H1 (cell line): ENCODE results near the gene FOXF1. TPM values are rescaled to one million over a fixed set of nuclear protein-coding genes. Genes with fewer than 3 reads are reported as not detected.

ENCODE experiments used
- CBX8 ChIP-seq: fragments of 300-800, 300-1000 bp; sonication (generic); IDR thresholded peaks from 2 replicates; pipeline ENCODE4 v1.7.1; 2016; ENCODE audit warnings: low read depth, low read length, borderline replicate concordance
- CREB1 ChIP-seq: IDR thresholded peaks from 2 replicates; pipeline ENCODE4 v1.6.1; 2012; ENCODE audit warnings: inconsistent platforms
- JUN ChIP-seq: IDR thresholded peaks from 2 replicates; pipeline ENCODE4 v1.6.1; 2011; ENCODE audit warnings: low read depth, mild to moderate bottlenecking, improper control_type of control experiment, low read length
- JUND ChIP-seq: IDR thresholded peaks from 2 replicates; pipeline ENCODE4 v1.6.1; 2011; ENCODE audit warnings: mild to moderate bottlenecking, improper control_type of control experiment, low read length
- NANOG ChIP-seq: IDR thresholded peaks from 2 replicates; pipeline ENCODE4 v1.6.1; 2011; ENCODE audit warnings: low read length, low read depth, mild to moderate bottlenecking, inconsistent platforms; ENCODE audit not compliant: insufficient read depth, poor library complexity, severe bottlenecking
- RBBP5 ChIP-seq: IDR thresholded peaks from 2 replicates; pipeline ENCODE4 v1.7.1; 2012; ENCODE audit warnings: low read depth, mild to moderate bottlenecking, inconsistent platforms, low read length, moderate library complexity, borderline replicate concordance
- SAP30 ChIP-seq: fragments of 300-600 bp; sonication (generic); IDR thresholded peaks from 2 replicates; pipeline ENCODE4 v1.7.1; 2012; ENCODE audit warnings: low read length, moderate library complexity, mild to moderate bottlenecking, inconsistent platforms; ENCODE audit not compliant: insufficient read depth, insufficient replicate concordance
- SIN3A ChIP-seq, 2 experiments: IDR thresholded peaks in 1 of 2; conservative IDR thresholded peaks in 1 of 2; 2 replicates each; pipeline ENCODE4 v1.6.1; 2011 to 2012; ENCODE audit warnings: low read length in 2 of 2, improper control_type of control experiment in 1 of 2, low read depth in 1 of 2, mild to moderate bottlenecking in 1 of 2
- SIX5 ChIP-seq: IDR thresholded peaks from 2 replicates; pipeline ENCODE4 v1.6.1; 2011; ENCODE audit warnings: mild to moderate bottlenecking, low read depth, low read length
- SP1 ChIP-seq: IDR thresholded peaks from 2 replicates; pipeline ENCODE4 v1.6.1; 2011; ENCODE audit warnings: low read depth, low read length
- SP4 ChIP-seq: IDR thresholded peaks from 2 replicates; pipeline ENCODE4 v1.6.1; 2012; ENCODE audit warnings: low read length, inconsistent platforms
- SUZ12 ChIP-seq: fragments of 200-600 bp; sonication (generic); IDR thresholded peaks from 2 replicates; pipeline ENCODE4 v1.6.1; 2012; ENCODE audit warnings: mild to moderate bottlenecking, inconsistent platforms, low read length, moderate library complexity, mixed read lengths
- TAF1 ChIP-seq: IDR thresholded peaks from 2 replicates; pipeline ENCODE4 v1.6.1; 2011; ENCODE audit warnings: mild to moderate bottlenecking, low read depth, low read length
- TAF7 ChIP-seq: optimal IDR thresholded peaks from 2 replicates; pipeline ENCODE3; 2011; ENCODE audit warnings: low read depth, mild to moderate bottlenecking, inconsistent platforms, low read length, moderate library complexity, borderline replicate concordance
- TCF12 ChIP-seq: IDR thresholded peaks from 2 replicates; pipeline ENCODE4 v1.6.1; 2011; ENCODE audit warnings: low read depth, mild to moderate bottlenecking, low read length
- TEAD4 ChIP-seq: IDR thresholded peaks from 2 replicates; pipeline ENCODE4 v1.6.1; 2012; ENCODE audit warnings: low read depth, low read length, inconsistent platforms, mixed read lengths
- USF2 ChIP-seq: IDR thresholded peaks from 2 replicates; pipeline ENCODE4 v1.6.1; 2011; ENCODE audit warnings: low read length, improper control_type of control experiment
- YY1 ChIP-seq: IDR thresholded peaks from 2 replicates; pipeline ENCODE4 v1.6.1; 2011; ENCODE audit warnings: low read depth, mild to moderate bottlenecking, low read length
- ZNF274 ChIP-seq: IDR thresholded peaks from 2 replicates; pipeline ENCODE4 v1.7.0; 2012; ENCODE audit warnings: low read length, borderline replicate concordance; ENCODE audit errors: extremely low read depth
- polyA plus RNA-seq, 7 experiments: library from polyadenylated mRNA; depleted of rRNA in 3 of 7; stranded (reverse) in 5 of 7; unstranded in 2 of 7; fragments of >200 nt in 5 of 7; fragments of 200-250 nt in 2 of 7; gene quantifications; 1 replicate in 5 of 7; 2 replicates in 1 of 7; 4 replicates in 1 of 7; pipeline versions ENCODE4 v1.2.1 to v1.2.3, GENCODE V29; 2011 to 2013; ENCODE audit warnings: missing spikeins in 2 of 7, mixed read lengths in 2 of 7
- total RNA-seq: library from RNA; stranded (reverse); fragmentation: NEBNext Ultra II Directional; extraction: Animal tissue kit (Norgen Biotek cat#: 25700); gene quantifications from 2 replicates; pipeline ENCODE4 v1.2.1, GENCODE V29; 2021
- TF ChIP-seq, protein P1 (sequence below): IDR thresholded peaks from 2 replicates; pipeline ENCODE4 v1.6.1; 2012; ENCODE audit warnings: inconsistent platforms
- TF ChIP-seq, protein P2 (sequence below), 3 experiments: IDR thresholded peaks; 1 replicate in 2 of 3; 2 replicates in 1 of 3; pipeline versions ENCODE4 v1.5.1 to v1.6.1; 2011; ENCODE audit warnings: low read length in 3 of 3, mild to moderate bottlenecking in 3 of 3, inconsistent platforms in 2 of 3, low read depth in 1 of 3, moderate library complexity in 1 of 3; ENCODE audit not compliant: insufficient read depth in 1 of 3; ENCODE audit errors: control extremely low read depth in 1 of 3

The FOXF1 gene
- total and polyA plus RNA-seq, 2 of the 8 experiments (the other 6 are each of a cell fraction or from before 2014, with no cell fraction given) = 0.02 TPM; not detected in 1

GRCh38 chr16:86554917-86555703, 44.8 kb downstream of the FOXF1 start, which contains the start of gene MTHFSD (continued):
- TF ChIP-seq JUN (peak; percentile 47; the same call in 1 of the 2 replicates), SUZ12 (no peak), NANOG (no peak), SIX5 (no peak), SP1 (no peak), TAF1 (peak; percentile 84), JUND (peak; percentile 91), TCF12 (no peak), TEAD4 (no peak), RBBP5 (no peak), SP4 (no peak), YY1 (no peak), SIN3A (conservative IDR thresholded peaks at IDR 0.05 in 1 of 2, IDR thresholded peaks at IDR 0.05 in 1 of 2; ENCODE audit: low read depth in 1 of 2, low read length in 2 of 2) (peak in 1 of 2 experiments; percentile 85; a peak in 2 of 4 replicates), CREB1 (peak; percentile 100), ZNF274 (no peak), CBX8 (no peak), TAF7 (no peak), USF2 (no peak), SAP30 (no peak)
- TF ChIP-seq, protein P1, sequence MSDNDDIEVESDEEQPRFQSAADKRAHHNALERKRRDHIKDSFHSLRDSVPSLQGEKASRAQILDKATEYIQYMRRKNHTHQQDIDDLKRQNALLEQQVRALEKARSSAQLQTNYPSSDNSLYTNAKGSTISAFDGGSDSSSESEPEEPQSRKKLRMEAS = peak; percentile 81
- TF ChIP-seq, protein P2, sequence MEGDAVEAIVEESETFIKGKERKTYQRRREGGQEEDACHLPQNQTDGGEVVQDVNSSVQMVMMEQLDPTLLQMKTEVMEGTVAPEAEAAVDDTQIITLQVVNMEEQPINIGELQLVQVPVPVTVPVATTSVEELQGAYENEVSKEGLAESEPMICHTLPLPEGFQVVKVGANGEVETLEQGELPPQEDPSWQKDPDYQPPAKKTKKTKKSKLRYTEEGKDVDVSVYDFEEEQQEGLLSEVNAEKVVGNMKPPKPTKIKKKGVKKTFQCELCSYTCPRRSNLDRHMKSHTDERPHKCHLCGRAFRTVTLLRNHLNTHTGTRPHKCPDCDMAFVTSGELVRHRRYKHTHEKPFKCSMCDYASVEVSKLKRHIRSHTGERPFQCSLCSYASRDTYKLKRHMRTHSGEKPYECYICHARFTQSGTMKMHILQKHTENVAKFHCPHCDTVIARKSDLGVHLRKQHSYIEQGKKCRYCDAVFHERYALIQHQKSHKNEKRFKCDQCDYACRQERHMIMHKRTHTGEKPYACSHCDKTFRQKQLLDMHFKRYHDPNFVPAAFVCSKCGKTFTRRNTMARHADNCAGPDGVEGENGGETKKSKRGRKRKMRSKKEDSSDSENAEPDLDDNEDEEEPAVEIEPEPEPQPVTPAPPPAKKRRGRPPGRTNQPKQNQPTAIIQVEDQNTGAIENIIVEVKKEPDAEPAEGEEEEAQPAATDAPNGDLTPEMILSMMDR (IDR thresholded peaks at IDR 0.05; ENCODE audit: control extremely low read depth in 1 of 3, insufficient read depth in 1 of 3, low read depth in 1 of 3, low read length in 3 of 3) = no peak
